HepG2 (cell line): Measurements from ENCODE around the gene ULK4. TPM values are rescaled to one million over a fixed set of nuclear protein-coding genes. Genes with fewer than 3 reads are reported as not detected.

Experiments used
- ATAC-seq: fragments of 200-7000 bp; cut with Tn5 transposase; 3 replicates; pipeline ENCODE4 v1.9.1; 2020; ENCODE audit warnings: mild to moderate bottlenecking, moderate library complexity
- BruUV-seq: library from RNA; stranded (reverse); fragments of 400-500 nt; replicated peaks from 2 replicates; lab custom pipeline; 2021; lab: Mats Ljungman, UMichigan
- CTCF ChIA-PET: fragments of 300-600 bp; formaldehyde crosslinking; extraction: SDS; loops from one replicate; lab custom pipeline; 2021; ENCODE audit warnings: low total read pairs, inconsistent platforms, low intra/inter-chr PET ratio; lab: Yijun Ruan, JAX
- POLR2A ChIA-PET: fragments of 350-600 bp; sonication (Branson Sonifier 250); formaldehyde crosslinking; loops from one replicate; lab custom pipeline; 2020; ENCODE audit warnings: antibody characterized with exemption, inconsistent platforms; lab: Yijun Ruan, JAX
- DNase-seq: peaks from one replicate; pipeline ENCODE4 v3.0.0-alpha.2; 2015; ENCODE audit warnings: low spot score
- FAIRE-seq: peaks from 3 replicates; lab custom pipeline; 2011; peaks lifted over from hg19 to GRCh38; lab: Jason Lieb, UNC
- H2AFZ ChIP-seq: one replicate; pipeline ENCODE4 v1.6.1; 2011; ENCODE audit warnings: low read length, inconsistent platforms
- H3K27ac ChIP-seq: fragments of 300-600 bp; 3 replicates; pipeline ENCODE4 v1.8.0; 2011; ENCODE audit warnings: mixed run types, mild to moderate bottlenecking, mixed read lengths, low read length, inconsistent platforms; ENCODE audit not compliant: insufficient read depth; ENCODE audit errors: extremely low read length
- H3K27me3 ChIP-seq, 2 experiments: fragments of 200-600 bp in 1 of 2; 2 replicates in 1 of 2; 3 replicates in 1 of 2; pipeline versions ENCODE4 v1.6.0 to v1.8.0; 2011; ENCODE audit warnings: low read length in 2 of 2, mild to moderate bottlenecking in 2 of 2, moderate library complexity in 2 of 2, inconsistent platforms in 1 of 2; ENCODE audit not compliant: insufficient read depth in 2 of 2, control insufficient read depth in 1 of 2
- H3K36me3 ChIP-seq, 2 experiments: fragments of 200-600 bp in 1 of 2; replicated peaks in 1 of 2; 2 replicates in 1 of 2; 3 replicates in 1 of 2; pipeline versions ENCODE4 v1.5.1 to v1.8.0; 2011; ENCODE audit warnings: low read length in 2 of 2, inconsistent platforms in 1 of 2; ENCODE audit not compliant: insufficient read depth in 2 of 2, control insufficient read depth in 1 of 2
- H3K4me1 ChIP-seq: 2 replicates; pipeline ENCODE4 v1.5.1; 2012; ENCODE audit warnings: low read length, inconsistent platforms; ENCODE audit not compliant: insufficient read depth
- H3K4me2 ChIP-seq: 2 replicates; pipeline ENCODE4 v1.6.0; 2011; ENCODE audit warnings: low read depth, low read length, inconsistent platforms
- H3K4me3 ChIP-seq, 3 experiments: fragments of 200-600 bp in 1 of 3; sonication (generic), shearing (Covaris generic) in 1 of 3; replicated peaks in 1 of 3; 2 replicates each; pipeline ENCODE4 v1.5.1; 2011 to 2016; ENCODE audit warnings: low read length in 3 of 3, inconsistent platforms in 2 of 3, low read depth in 2 of 3, mild to moderate bottlenecking in 2 of 3, control low read depth in 1 of 3, mixed read lengths in 1 of 3; ENCODE audit not compliant: insufficient read depth in 1 of 3
- H3K79me2 ChIP-seq: one replicate; pipeline ENCODE4 v1.6.1; 2011; ENCODE audit warnings: low read length, inconsistent platforms; ENCODE audit not compliant: insufficient read depth
- H3K9ac ChIP-seq: 2 replicates; pipeline ENCODE4 v1.6.0; 2011; ENCODE audit warnings: mild to moderate bottlenecking, low read depth, low read length, inconsistent platforms; ENCODE audit not compliant: insufficient read depth
- H3K9me3 ChIP-seq: 2 replicates; pipeline ENCODE4 v1.5.1; 2012; ENCODE audit warnings: mild to moderate bottlenecking, low read length
- H4K20me1 ChIP-seq: 2 replicates; pipeline ENCODE4 v1.6.0; 2011; ENCODE audit warnings: inconsistent platforms, mild to moderate bottlenecking, low read length, moderate library complexity; ENCODE audit not compliant: insufficient read depth
- DNMT1 ChIP-seq: sonication (generic); formaldehyde crosslinking; IDR thresholded peaks from 2 replicates; pipeline ENCODE4 v1.5.1; 2020; ENCODE audit warnings: mild to moderate bottlenecking, missing genetic modification reagents
- DPF2 ChIP-seq: sonication (generic); formaldehyde crosslinking; IDR thresholded peaks from 2 replicates; pipeline ENCODE4 v1.4.0; 2020; ENCODE audit warnings: mild to moderate bottlenecking, low read depth, missing genetic modification reagents, borderline replicate concordance
- ELF1 ChIP-seq: sonication (generic); formaldehyde crosslinking; IDR thresholded peaks from 2 replicates; pipeline ENCODE4 v1.4.0; 2020; ENCODE audit warnings: missing genetic modification reagents
- FOSL1 ChIP-seq: sonication (generic); formaldehyde crosslinking; IDR thresholded peaks from 2 replicates; pipeline ENCODE4 v1.9.0; 2021; ENCODE audit warnings: missing genetic modification reagents, borderline replicate concordance
- FOXA1 ChIP-seq, 2 experiments: fragments of 450-650 bp in 1 of 2; sonication (generic) in 1 of 2; formaldehyde crosslinking in 1 of 2; IDR thresholded peaks; 2 replicates each; pipeline versions ENCODE4 v1.4.0 to v1.6.1; 2016 to 2020; ENCODE audit warnings: missing genetic modification reagents in 1 of 2
- HMGA1 ChIP-seq: sonication (generic); formaldehyde crosslinking; conservative IDR thresholded peaks from 2 replicates; pipeline ENCODE4 v1.4.0; 2020; ENCODE audit warnings: missing genetic modification reagents
- MAZ ChIP-seq, 2 experiments: sonication (generic) in 1 of 2; formaldehyde crosslinking in 1 of 2; IDR thresholded peaks; 2 replicates each; pipeline versions ENCODE4 v1.5.0 to v1.6.1; 2012 to 2020; ENCODE audit warnings: low read depth in 2 of 2, mild to moderate bottlenecking in 2 of 2, borderline replicate concordance in 1 of 2, improper control_type of control experiment in 1 of 2, low read length in 1 of 2, missing genetic modification reagents in 1 of 2, moderate library complexity in 1 of 2
- MED1 ChIP-seq: sonication (generic); formaldehyde crosslinking; IDR thresholded peaks from 2 replicates; pipeline ENCODE4 v1.4.0; 2020; ENCODE audit warnings: missing genetic modification reagents
- RFXANK ChIP-seq: IDR thresholded peaks from 2 replicates; pipeline ENCODE4 v1.6.1; 2016
- SIX4 ChIP-seq: sonication (generic); formaldehyde crosslinking; IDR thresholded peaks from 2 replicates; pipeline ENCODE4 v1.4.0; 2020; ENCODE audit warnings: missing genetic modification reagents
- SRSF1 ChIP-seq: fragments of 200-400 bp; formaldehyde crosslinking; optimal IDR thresholded peaks from 2 replicates; pipeline ENCODE3; 2017; ENCODE audit warnings: mild to moderate bottlenecking, low read depth, low read length, moderate library complexity
- ZBTB34 ChIP-seq: sonication (generic); formaldehyde crosslinking; IDR thresholded peaks from 2 replicates; pipeline ENCODE4 v1.8.0; 2022; ENCODE audit warnings: mild to moderate bottlenecking, missing genetic modification reagents
- ZFAT ChIP-seq: sonication (generic); formaldehyde crosslinking; conservative IDR thresholded peaks from 2 replicates; pipeline ENCODE4 v1.8.1; 2023; ENCODE audit warnings: missing genetic modification reagents, inconsistent platforms
- ZNF264 ChIP-seq: sonication (generic); formaldehyde crosslinking; IDR thresholded peaks from 2 replicates; pipeline ENCODE4 v1.4.0; 2020; ENCODE audit warnings: missing genetic modification reagents
- ZNF660 ChIP-seq: sonication (generic); formaldehyde crosslinking; IDR thresholded peaks from 2 replicates; pipeline ENCODE4 v1.5.1; 2020; ENCODE audit warnings: mild to moderate bottlenecking, low read depth, missing genetic modification reagents, borderline replicate concordance
- ZNF746 ChIP-seq: sonication (generic); formaldehyde crosslinking; IDR thresholded peaks from 2 replicates; pipeline ENCODE4 v1.8.0; 2022; ENCODE audit warnings: mild to moderate bottlenecking, missing genetic modification reagents
- ZZZ3 ChIP-seq: sonication (generic); formaldehyde crosslinking; IDR thresholded peaks from 2 replicates; pipeline ENCODE4 v1.4.0; 2020; ENCODE audit warnings: missing genetic modification reagents, mild to moderate bottlenecking, borderline replicate concordance
- WGBS: methylation state at CpG from one replicate; pipeline ENCODE4 v1.1.6; 2017; ENCODE audit warnings: low lambda C conversion rate; 5-methylcytosine and 5-hydroxymethylcytosine counted together
- in situ Hi-C: cut with HindIII; loops from 2 replicates; pipeline ENCODE4 v1.10.0; 2017; ENCODE audit warnings: low pct_unique_long_range_greater_than_20kb; ENCODE audit not compliant: extremely low pct_ligation_motif_present
- intact Hi-C: fragments of 100-400 bp; cut with micrococcal nuclease; formaldehyde crosslinking; loops from one replicate; pipeline ENCODE4 v1.10.0; 2022; ENCODE audit not compliant: unreplicated experiment
- polyA plus RNA-seq, 8 experiments: library from polyadenylated mRNA; depleted of rRNA in 3 of 8; stranded (reverse) in 7 of 8; unstranded in 1 of 8; fragments of >200 nt; fragmentation: Illumina TruSeq in 4 of 8; extraction: Trizol in 4 of 8; gene quantifications; 2 replicates each; pipeline versions ENCODE4 v1.2.1 to v1.2.3, GENCODE V29; 2011 to 2016; ENCODE audit warnings: low read depth in 4 of 8, missing spikeins in 1 of 8, mixed read lengths in 1 of 8; ENCODE audit not compliant: insufficient read depth in 1 of 8
- total RNA-seq, 5 experiments: library from RNA; depleted of rRNA; stranded (reverse); fragments of >200 nt; fragmentation: Illumina TruSeq; extraction: Trizol; gene quantifications; 2 replicates each; pipeline ENCODE4 v1.2.3, GENCODE V29; 2016; ENCODE audit warnings: low read depth in 1 of 5
- TF ChIP-seq, protein P1 (sequence below): sonication (generic); formaldehyde crosslinking; IDR thresholded peaks from 2 replicates; pipeline ENCODE4 v1.4.0; 2020; ENCODE audit warnings: missing genetic modification reagents

ULK4 gene
- total and polyA plus RNA-seq, 2 of the 13 experiments (the other 11 are each of a cell fraction or from before 2014, with no cell fraction given), result 6.7 to 11.8 TPM

DNA sequence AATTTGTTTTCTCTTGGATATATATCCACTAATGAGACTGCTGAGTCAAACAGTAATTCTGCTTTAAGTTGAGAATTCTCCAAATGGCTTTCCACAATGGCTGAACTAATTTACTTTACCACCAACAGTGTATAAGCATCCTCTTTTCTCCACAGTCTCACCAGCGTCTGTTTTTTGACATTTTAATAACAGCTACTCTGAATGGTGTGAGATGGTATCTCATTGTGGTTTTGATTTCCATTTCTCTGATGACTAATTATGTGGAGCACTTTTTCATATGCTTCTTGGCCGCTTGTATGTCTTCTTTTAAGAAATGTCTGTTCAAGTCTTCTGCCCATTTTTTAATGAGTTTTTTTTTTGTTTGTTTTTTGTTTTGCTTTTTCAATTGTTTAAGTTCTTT is 556.4 kb downstream of the ULK4 start:
- CTCF ChIA-PET, result no interaction called here
- H4K20me1 ChIP-seq, result no peaks in the 10 kb centered on the region

More for the DNA sequence above, 556.4 kb downstream of the ULK4 start:
- intact Hi-C loops, result no loop called here
- no peak for DNase-seq
- Histone ChIP-seq H3K9ac (no peak overlapping the region), H3K9me3 (no peaks in the 10 kb centered on the region), H2AFZ (no peak overlapping the region), H3K4me3 (no peak overlapping the region), H3K4me1 (no peaks in the 10 kb centered on the region), H3K4me2 (no peak overlapping the region), H3K27ac (no peak overlapping the region), H3K79me2 (no peaks in the 10 kb centered on the region), H3K36me3 (no peaks in the 10 kb centered on the region), H3K27me3 (no peaks in the 10 kb centered on the region)
- no peak for TF ChIP-seq MED1 (CRISPR knock-in tag)
- TF ChIP-seq DNMT1 (CRISPR knock-in tag), result no peak
- no peak for TF ChIP-seq ZNF264 (CRISPR knock-in tag)
- no peak for TF ChIP-seq ZNF746
- no peak for TF ChIP-seq ELF1
- TF ChIP-seq ZFAT, result no peak
- no peak for TF ChIP-seq SIX4 (CRISPR knock-in tag)
- TF ChIP-seq FOSL1 (CRISPR knock-in tag), result no peak
- TF ChIP-seq ZBTB34 (CRISPR knock-in tag), result no peak
- no peak for TF ChIP-seq RFXANK (CRISPR knock-in tag)
- TF ChIP-seq, protein P1, sequence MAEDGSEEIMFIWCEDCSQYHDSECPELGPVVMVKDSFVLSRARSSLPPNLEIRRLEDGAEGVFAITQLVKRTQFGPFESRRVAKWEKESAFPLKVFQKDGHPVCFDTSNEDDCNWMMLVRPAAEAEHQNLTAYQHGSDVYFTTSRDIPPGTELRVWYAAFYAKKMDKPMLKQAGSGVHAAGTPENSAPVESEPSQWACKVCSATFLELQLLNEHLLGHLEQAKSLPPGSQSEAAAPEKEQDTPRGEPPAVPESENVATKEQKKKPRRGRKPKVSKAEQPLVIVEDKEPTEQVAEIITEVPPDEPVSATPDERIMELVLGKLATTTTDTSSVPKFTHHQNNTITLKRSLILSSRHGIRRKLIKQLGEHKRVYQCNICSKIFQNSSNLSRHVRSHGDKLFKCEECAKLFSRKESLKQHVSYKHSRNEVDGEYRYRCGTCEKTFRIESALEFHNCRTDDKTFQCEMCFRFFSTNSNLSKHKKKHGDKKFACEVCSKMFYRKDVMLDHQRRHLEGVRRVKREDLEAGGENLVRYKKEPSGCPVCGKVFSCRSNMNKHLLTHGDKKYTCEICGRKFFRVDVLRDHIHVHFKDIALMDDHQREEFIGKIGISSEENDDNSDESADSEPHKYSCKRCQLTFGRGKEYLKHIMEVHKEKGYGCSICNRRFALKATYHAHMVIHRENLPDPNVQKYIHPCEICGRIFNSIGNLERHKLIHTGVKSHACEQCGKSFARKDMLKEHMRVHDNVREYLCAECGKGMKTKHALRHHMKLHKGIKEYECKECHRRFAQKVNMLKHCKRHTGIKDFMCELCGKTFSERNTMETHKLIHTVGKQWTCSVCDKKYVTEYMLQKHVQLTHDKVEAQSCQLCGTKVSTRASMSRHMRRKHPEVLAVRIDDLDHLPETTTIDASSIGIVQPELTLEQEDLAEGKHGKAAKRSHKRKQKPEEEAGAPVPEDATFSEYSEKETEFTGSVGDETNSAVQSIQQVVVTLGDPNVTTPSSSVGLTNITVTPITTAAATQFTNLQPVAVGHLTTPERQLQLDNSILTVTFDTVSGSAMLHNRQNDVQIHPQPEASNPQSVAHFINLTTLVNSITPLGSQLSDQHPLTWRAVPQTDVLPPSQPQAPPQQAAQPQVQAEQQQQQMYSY (CRISPR knock-in tag), result no peak
- TF ChIP-seq MAZ (IDR thresholded peaks at IDR 0.05; ENCODE audit: borderline replicate concordance, low read depth, low read length), result no peak
- TF ChIP-seq MAZ (CRISPR knock-in tag; IDR thresholded peaks at IDR 0.05; ENCODE audit: low read depth), result no peak
- TF ChIP-seq ZNF660 (CRISPR knock-in tag), result no peak
- no peak for TF ChIP-seq ZZZ3 (CRISPR knock-in tag)
- TF ChIP-seq SRSF1, result no peak
- TF ChIP-seq HMGA1, result no peak
- no peak for TF ChIP-seq FOXA1 (IDR thresholded peaks at IDR 0.05)
- no peak for TF ChIP-seq FOXA1 (CRISPR knock-in tag; IDR thresholded peaks at IDR 0.05)
- TF ChIP-seq DPF2, result no peak
- no peak for ATAC-seq
- BruUV-seq, result no TSS peak
- POLR2A ChIA-PET, result no interaction called here
- 74% methylated on average over 2 of the region's 2 CpGs for WGBS
- FAIRE-seq, result no peak
- in situ Hi-C loops, result no loop called here
